Stimulated activated CD4-positive, alpha-beta T cell treated with anti-CD3 and anti-CD28 coated beads, TNF-alpha, amount 100 ng/mL, for 4 hours (primary cell): ENCODE data around the gene ZNF621.

Experiments
- DNase-seq, 3 experiments: peaks; one replicate each; pipeline ENCODE4 v3.0.0-alpha.2; 2020; ENCODE audit warnings: low read depth in 3 of 3

The ZNF621 gene

GRCh38 chr3:40524568-40525285, at the start of gene ZNF621:
ZNF621 (plus strand) TSS chr3:40524960; CDS start chr3:40525841, 881 bp downstream.
- DNase-seq, result peak; percentile 62 to 66 (median 66)

- DNase-seq, result peak in 2 of 3 experiments; percentile 21 to 36
Measured at GRCh38 chr3:40476478-40477470, 48.0 kb upstream of the ZNF621 start, which contains the start of gene ZNF619. ZNF619 (plus strand) TSS chr3:40477122; CDS start chr3:40477980, 858 bp downstream.

- no peak for DNase-seq
Measured at GRCh38 chr3:40477666-40478065, 47.1 kb upstream of the ZNF621 start.

GRCh38 chr3:40487172-40487571, 37.6 kb upstream of the ZNF621 start:
- no peak for DNase-seq

GRCh38 chr3:40490916-40491315, 33.8 kb upstream of the ZNF621 start:
- DNase-seq, result no peak

- DNase-seq, result no peak
Measured at GRCh38 chr3:40494698-40495097, 30.1 kb upstream of the ZNF621 start.

- DNase-seq, result no peak
Measured at GRCh38 chr3:40497288-40497687, 27.5 kb upstream of the ZNF621 start.

GRCh38 chr3:40499952-40500351, 24.8 kb upstream of the ZNF621 start:
- DNase-seq, result no peak

GRCh38 chr3:40502034-40502433, 22.7 kb upstream of the ZNF621 start:
- no peak for DNase-seq

GRCh38 chr3:40504636-40505430, 19.9 kb upstream of the ZNF621 start:
- no peak for DNase-seq

GRCh38 chr3:40505599-40506462, 18.9 kb upstream of the ZNF621 start, which contains the start of gene ZNF620:
ZNF620 (plus strand) TSS chr3:40506039; CDS start chr3:40506353, 314 bp downstream.
- DNase-seq, result peak; percentile 20 to 31 (median 22)

- DNase-seq, result no peak
Measured at GRCh38 chr3:40511031-40511718, 13.6 kb upstream of the ZNF621 start.

GRCh38 chr3:40516201-40516600, 8.6 kb upstream of the ZNF621 start:
- DNase-seq, result no peak

GRCh38 chr3:40518067-40518466, 6.7 kb upstream of the ZNF621 start:
- DNase-seq, result no peak

- DNase-seq, result no peak
Measured at GRCh38 chr3:40518848-40519247, 5.9 kb upstream of the ZNF621 start.

- DNase-seq, result no peak
Measured at GRCh38 chr3:40521254-40521653, 3.5 kb upstream of the ZNF621 start.

GRCh38 chr3:40523781-40524180, 979 bp upstream of the ZNF621 start:
- no peak for DNase-seq

- no peak for DNase-seq
Measured at GRCh38 chr3:40524222-40524567, 565 bp upstream of the ZNF621 start.

- no peak for DNase-seq
Measured at GRCh38 chr3:40528426-40528825, 3.7 kb downstream of the ZNF621 start.

GRCh38 chr3:40532252-40532651, 7.5 kb downstream of the ZNF621 start:
- no peak for DNase-seq
